Measurements from ENCODE around the gene PCK2.
A peak's percentile ranks its signal among the peaks of the same experiment; 100 is the strongest.
"Not testable (repeated sequence)": the region's sequence is repeated elsewhere in the genome, so short reads cannot be mapped to it uniquely, and the experiment has no call there.

Gene PCK2

GRCh38 chr14:24102357-24103048 is 8.4 kb downstream of the PCK2 start:
- ATAC-seq: no peak
- no peak for TF ChIP-seq ISL1 (CRISPR knock-in tag; IDR thresholded peaks at IDR 0.05)

- no peak for TF ChIP-seq GLIS3 (CRISPR knock-in tag; IDR thresholded peaks at IDR 0.05)
- no peak for TF ChIP-seq ARNTL (CRISPR knock-in tag; IDR thresholded peaks at IDR 0.05; ENCODE audit: borderline replicate concordance, low read depth)
- no peak for TF ChIP-seq ISL1 (CRISPR knock-in tag; IDR thresholded peaks at IDR 0.05)
- TF ChIP-seq ESRRG (CRISPR knock-in tag; IDR thresholded peaks at IDR 0.05): no peak
- no peak for TF ChIP-seq ZNF70 (CRISPR knock-in tag; IDR thresholded peaks at IDR 0.05)
- no peak for TF ChIP-seq ZNF565 (CRISPR knock-in tag; conservative IDR thresholded peaks at IDR 0.05; ENCODE audit: low read depth)
- no peak for TF ChIP-seq OSR1 (CRISPR knock-in tag; IDR thresholded peaks at IDR 0.05)
- no peak for TF ChIP-seq TSHZ2 (CRISPR knock-in tag; IDR thresholded peaks at IDR 0.05)
- no peak for ATAC-seq
Observed at GRCh38 chr14:24103451-24103850, 9.3 kb downstream of the PCK2 start.

- not testable (repeated sequence) for ATAC-seq
Observed at GRCh38 chr14:24105609-24106239, 11.6 kb downstream of the PCK2 start.

GRCh38 chr14:24106672-24107271 is 12.7 kb downstream of the PCK2 start:
- ATAC-seq: no peak
- TF ChIP-seq POU6F1 (CRISPR knock-in tag; IDR thresholded peaks at IDR 0.05; ENCODE audit: borderline replicate concordance, low read depth): no peak
- TF ChIP-seq SNAI2 (CRISPR knock-in tag; IDR thresholded peaks at IDR 0.05): no peak
- TF ChIP-seq ZNF565 (CRISPR knock-in tag; conservative IDR thresholded peaks at IDR 0.05; ENCODE audit: low read depth): no peak
- TF ChIP-seq CREB5 (CRISPR knock-in tag; IDR thresholded peaks at IDR 0.05; ENCODE audit: low read depth): no peak

- TF ChIP-seq SNAI2 (CRISPR knock-in tag; IDR thresholded peaks at IDR 0.05) (no peak), GLIS3 (CRISPR knock-in tag; IDR thresholded peaks at IDR 0.05) (no peak), TSHZ2 (CRISPR knock-in tag; IDR thresholded peaks at IDR 0.05) (no peak), ZNF8 (CRISPR knock-in tag; IDR thresholded peaks at IDR 0.05) (no peak), POU6F1 (CRISPR knock-in tag; IDR thresholded peaks at IDR 0.05; ENCODE audit: borderline replicate concordance, low read depth) (no peak), OSR1 (CRISPR knock-in tag; IDR thresholded peaks at IDR 0.05) (no peak), CSDC2 (CRISPR knock-in tag; IDR thresholded peaks at IDR 0.05) (no peak), BACH2 (CRISPR knock-in tag; IDR thresholded peaks at IDR 0.05; ENCODE audit: borderline replicate concordance) (no peak), ZNF565 (CRISPR knock-in tag; conservative IDR thresholded peaks at IDR 0.05; ENCODE audit: low read depth) (no peak), ZC3H10 (CRISPR knock-in tag; IDR thresholded peaks at IDR 0.05) (no peak), ZFP3 (CRISPR knock-in tag; IDR thresholded peaks at IDR 0.05) (no peak), ZFP30 (CRISPR knock-in tag; IDR thresholded peaks at IDR 0.05) (no peak), PPARA (CRISPR knock-in tag; IDR thresholded peaks at IDR 0.05; ENCODE audit: borderline replicate concordance) (no peak), PATZ1 (CRISPR knock-in tag; IDR thresholded peaks at IDR 0.05; ENCODE audit: borderline replicate concordance) (no peak), ESRRG (CRISPR knock-in tag; IDR thresholded peaks at IDR 0.05) (no peak), ARNTL (CRISPR knock-in tag; IDR thresholded peaks at IDR 0.05; ENCODE audit: borderline replicate concordance, low read depth) (no peak)
- peak; percentile 51; the same call in 2 of the 3 replicates for ATAC-seq
Observed at GRCh38 chr14:24108336-24108874, 14.3 kb downstream of the PCK2 start.

Data from SK-N-SH treated with all-trans-retinoic acid at 6 μM for 48 hours (cell line).